HepG2 (cell line): ENCODE measurements around the gene CDK11A. TPM values are rescaled to one million over a fixed set of nuclear protein-coding genes. Genes with fewer than 3 reads are reported as not detected.

Experiments
- ATF7 ChIP-seq, 2 experiments: fragments of 450-650 bp in 1 of 2; sonication (generic) in 1 of 2; formaldehyde crosslinking in 1 of 2; IDR thresholded peaks; 2 replicates each; pipeline versions ENCODE4 v1.4.0 to v1.6.1; 2016 to 2020; ENCODE audit warnings: antibody characterized with exemption in 1 of 2, mild to moderate bottlenecking in 1 of 2, missing genetic modification reagents in 1 of 2
- CERS6 ChIP-seq: sonication (generic); formaldehyde crosslinking; IDR thresholded peaks from 2 replicates; pipeline ENCODE4 v1.5.0; 2020; ENCODE audit warnings: missing genetic modification reagents
- DR1 ChIP-seq: sonication (generic); formaldehyde crosslinking; IDR thresholded peaks from 2 replicates; pipeline ENCODE4 v1.8.0; 2021; ENCODE audit warnings: mild to moderate bottlenecking, missing genetic modification reagents, inconsistent platforms
- HNRNPH1 ChIP-seq: fragments of 200-400 bp; formaldehyde crosslinking; optimal IDR thresholded peaks from 2 replicates; pipeline ENCODE3; 2017; ENCODE audit warnings: mild to moderate bottlenecking, low read depth, low read length
- HOXA9 ChIP-seq: sonication (generic); formaldehyde crosslinking; IDR thresholded peaks from 2 replicates; pipeline ENCODE4 v1.8.1; 2022; ENCODE audit warnings: missing genetic modification reagents, mild to moderate bottlenecking, moderate library complexity, borderline replicate concordance
- PCBP1 ChIP-seq: fragments of 200-400 bp; formaldehyde crosslinking; IDR thresholded peaks from 2 replicates; pipeline ENCODE4 v1.6.1; 2017; ENCODE audit warnings: mild to moderate bottlenecking, low read depth, low read length, borderline replicate concordance
- PLRG1 ChIP-seq: fragments of 450-650 bp; conservative IDR thresholded peaks from 2 replicates; pipeline ENCODE4 v1.6.1; 2016
- PREB ChIP-seq: sonication (generic); formaldehyde crosslinking; IDR thresholded peaks from 2 replicates; pipeline ENCODE4 v1.4.0; 2020; ENCODE audit warnings: missing genetic modification reagents
- TBL1XR1 ChIP-seq: fragments of 150-350 bp; IDR thresholded peaks from 2 replicates; pipeline ENCODE4 v1.6.1; 2014; ENCODE audit warnings: borderline replicate concordance, low read length; ENCODE audit not compliant: partially characterized antibody
- TFDP2 ChIP-seq: sonication (generic); formaldehyde crosslinking; IDR thresholded peaks from 2 replicates; pipeline ENCODE4 v1.4.0; 2020; ENCODE audit warnings: missing genetic modification reagents
- YEATS2 ChIP-seq: sonication (generic); formaldehyde crosslinking; IDR thresholded peaks from 2 replicates; pipeline ENCODE4 v1.4.0; 2020; ENCODE audit warnings: missing genetic modification reagents, borderline replicate concordance
- ZNF142 ChIP-seq: sonication (generic); formaldehyde crosslinking; IDR thresholded peaks from 2 replicates; pipeline ENCODE4 v1.4.0; 2020; ENCODE audit warnings: missing genetic modification reagents
- ZNF510 ChIP-seq: sonication (generic); formaldehyde crosslinking; IDR thresholded peaks from 2 replicates; pipeline ENCODE4 v1.4.0; 2020; ENCODE audit warnings: low read depth, mild to moderate bottlenecking, missing genetic modification reagents
- ZNF543 ChIP-seq: sonication (generic); formaldehyde crosslinking; IDR thresholded peaks from 2 replicates; pipeline ENCODE4 v1.4.0; 2020; ENCODE audit warnings: mild to moderate bottlenecking, missing genetic modification reagents
- ZNF589 ChIP-seq: sonication (generic); formaldehyde crosslinking; conservative IDR thresholded peaks from 2 replicates; pipeline ENCODE4 v1.8.0; 2022; ENCODE audit warnings: mild to moderate bottlenecking, moderate library complexity, missing genetic modification reagents
- ZSCAN9 ChIP-seq: IDR thresholded peaks from 2 replicates; pipeline ENCODE4 v1.6.1; 2016; ENCODE audit warnings: borderline replicate concordance
- polyA plus RNA-seq, 8 experiments: library from polyadenylated mRNA; depleted of rRNA in 3 of 8; stranded (reverse) in 7 of 8; unstranded in 1 of 8; fragments of >200 nt; fragmentation: Illumina TruSeq in 4 of 8; extraction: Trizol in 4 of 8; gene quantifications; 2 replicates each; pipeline versions ENCODE4 v1.2.1 to v1.2.3, GENCODE V29; 2011 to 2016; ENCODE audit warnings: low read depth in 4 of 8, missing spikeins in 1 of 8, mixed read lengths in 1 of 8; ENCODE audit not compliant: insufficient read depth in 1 of 8
- total RNA-seq, 5 experiments: library from RNA; depleted of rRNA; stranded (reverse); fragments of >200 nt; fragmentation: Illumina TruSeq; extraction: Trizol; gene quantifications; 2 replicates each; pipeline ENCODE4 v1.2.3, GENCODE V29; 2016; ENCODE audit warnings: low read depth in 1 of 5

CDK11A gene
- total and polyA plus RNA-seq, 2 of the 13 experiments (the other 11 are each of a cell fraction or from before 2014, with no cell fraction given): 11.2 to 17.9 TPM

GRCh38 chr1:1678581-1679380, 45.4 kb downstream of the CDK11A start (continued):
- TF ChIP-seq TFDP2 (CRISPR knock-in tag) (peak; percentile 43; the same call in 1 of the 2 replicates), PCBP1 (0 out of 2 replicates have a peak, but pooled peaks have one; percentile 26), ATF7 (IDR thresholded peaks at IDR 0.05) (no peak), ATF7 (CRISPR knock-in tag; IDR thresholded peaks at IDR 0.05) (no peak; the same call in 1 of the 2 replicates), ZNF142 (peak; percentile 58; the same call in 1 of the 2 replicates), TBL1XR1 (peak; percentile 11), YEATS2 (CRISPR knock-in tag) (peak; percentile 71; the same call in 1 of the 2 replicates), HNRNPH1 (no peak), PLRG1 (no peak), ZNF589 (CRISPR knock-in tag) (0 out of 2 replicates have a peak, but pooled peaks have one; percentile 31), HOXA9 (CRISPR knock-in tag) (0 out of 2 replicates have a peak, but pooled peaks have one; percentile 46), ZNF543 (CRISPR knock-in tag) (peak; percentile 74), ZSCAN9 (CRISPR knock-in tag) (no peak), ZNF510 (CRISPR knock-in tag) (0 out of 2 replicates have a peak, but pooled peaks have one; percentile 78), CERS6 (CRISPR knock-in tag) (no peak), DR1 (no peak; the same call in 1 of the 2 replicates), PREB (CRISPR knock-in tag) (no peak)
